NB4 (cell line): ENCODE results near the gene ARFGEF3.

ENCODE experiments used
- CTCF ChIP-seq: IDR thresholded peaks from one replicate; pipeline ENCODE4 v1.5.1; 2012; ENCODE audit warnings: low read depth, low read length
- MAX ChIP-seq: IDR thresholded peaks from 2 replicates; pipeline ENCODE4 v1.6.1; 2011; ENCODE audit warnings: low read depth, low read length
- POLR2A ChIP-seq: IDR thresholded peaks from 2 replicates; pipeline ENCODE4 v1.6.1; 2011; ENCODE audit warnings: mild to moderate bottlenecking; ENCODE audit not compliant: insufficient read length; ENCODE audit errors: extremely low read depth

GRCh38 chr6:138240476-138241245 lies 78.9 kb downstream of the ARFGEF3 start:
- TF ChIP-seq POLR2A (no peak), CTCF (no peak), MAX (no peak)
